Neural progenitor cell (in vitro differentiated cells): Measurements from ENCODE around the gene NFIX. TPM values are rescaled to one million over a fixed set of nuclear protein-coding genes. Genes with fewer than 3 reads are reported as not detected.

Source experiments
- DNase-seq: peaks from one replicate; pipeline ENCODE4 v3.0.0-alpha.2; 2016; ENCODE audit warnings: low spot score
- H2AFZ ChIP-seq: fragments of 200-600 bp; sonication (generic); replicated peaks from 2 replicates; pipeline ENCODE4 v1.6.1; 2016; ENCODE audit warnings: antibody characterized with exemption
- H3F3A ChIP-seq: fragments of 200-600 bp; sonication (generic); 2 replicates; pipeline ENCODE4 v1.6.1; 2016; ENCODE audit warnings: antibody characterized with exemption, low read depth
- H3K27ac ChIP-seq: fragments of 200-600 bp; sonication (generic); 2 replicates; pipeline ENCODE4 v1.5.1; 2016; ENCODE audit warnings: mild to moderate bottlenecking
- H3K27me3 ChIP-seq: fragments of 200-600 bp; sonication (generic); 2 replicates; pipeline ENCODE4 v1.6.1; 2016; ENCODE audit warnings: mild to moderate bottlenecking, moderate library complexity
- H3K36me3 ChIP-seq: fragments of 200-600 bp; sonication (generic); 2 replicates; pipeline ENCODE4 v1.5.1; 2016
- H3K4me1 ChIP-seq: fragments of 200-600 bp; sonication (generic); 2 replicates; pipeline ENCODE4 v1.6.1; 2016; ENCODE audit warnings: mixed run types
- H3K4me2 ChIP-seq: fragments of 200-600 bp; sonication (generic); 2 replicates; pipeline ENCODE4 v1.6.1; 2016
- H3K4me3 ChIP-seq: fragments of 200-600 bp; sonication (generic); 2 replicates; pipeline ENCODE4 v1.5.1; 2016
- H3K79me2 ChIP-seq: fragments of 200-600 bp; sonication (generic); 2 replicates; pipeline ENCODE4 v1.6.1; 2016; ENCODE audit warnings: low read depth
- H3K9ac ChIP-seq: fragments of 200-600 bp; sonication (generic); 2 replicates; pipeline ENCODE4 v1.6.1; 2016
- H3K9me3 ChIP-seq: fragments of 200-600 bp; sonication (generic); 2 replicates; pipeline ENCODE4 v1.5.1; 2016; ENCODE audit warnings: low read depth
- H4K20me1 ChIP-seq: fragments of 200-600 bp; sonication (generic); 2 replicates; pipeline ENCODE4 v1.6.1; 2016; ENCODE audit warnings: low read depth
- H3K27ac Mint-ChIP-seq: 3 replicates; pipeline ENCODE4 v1.8.0; 2021; ENCODE audit warnings: mixed read lengths
- H3K27me3 Mint-ChIP-seq: 2 replicates; pipeline ENCODE4 v1.8.0; 2022; ENCODE audit warnings: low read depth, mild to moderate bottlenecking, inconsistent platforms, moderate library complexity, mixed read lengths; ENCODE audit not compliant: insufficient read depth
- H3K36me3 Mint-ChIP-seq: 3 replicates; pipeline ENCODE4 v1.8.0; 2021; ENCODE audit warnings: mixed read lengths
- H3K4me1 Mint-ChIP-seq: 3 replicates; pipeline ENCODE4 v1.8.0; 2021; ENCODE audit warnings: mixed read lengths
- H3K4me3 Mint-ChIP-seq: 3 replicates; pipeline ENCODE4 v1.8.0; 2021; ENCODE audit warnings: mild to moderate bottlenecking, moderate library complexity, mixed read lengths
- H3K9me3 Mint-ChIP-seq: 3 replicates; pipeline ENCODE4 v1.8.0; 2020; ENCODE audit warnings: mixed read lengths
- CTCF ChIP-seq: fragments of 200-600 bp; sonication (generic); IDR thresholded peaks from 2 replicates; pipeline ENCODE4 v1.5.1; 2017; ENCODE audit warnings: antibody characterized with exemption, mild to moderate bottlenecking
- EZH2 ChIP-seq: fragments of 200-600 bp; sonication (generic); IDR thresholded peaks from 2 replicates; pipeline ENCODE4 v1.6.1; 2017; ENCODE audit warnings: antibody characterized with exemption, mild to moderate bottlenecking, moderate library complexity
- EZH2phosphoT487 ChIP-seq: fragments of 200-600 bp; sonication (generic); IDR thresholded peaks from 2 replicates; pipeline ENCODE4 v1.6.1; 2017; ENCODE audit warnings: antibody characterized with exemption
- total RNA-seq: library from RNA; depleted of rRNA; stranded (reverse); fragments of >200 nt; gene quantifications from 2 replicates; pipeline ENCODE4 v1.2.3, GENCODE V29; 2015; ENCODE audit warnings: low replicate concordance

Gene NFIX
- total RNA-seq, 1 donor from 2014 or later = 0.06 TPM

GRCh38 chr19:13025819-13026456, 30.7 kb downstream of the NFIX start:
- H3K79me2 ChIP-seq = no peaks in the 10 kb centered on the region

GRCh38 chr19:13026462-13027370, 31.4 kb downstream of the NFIX start:
- H3K4me3 ChIP-seq = no peak overlapping the region
- no peak overlapping the region for H3K4me3 Mint-ChIP-seq
- H2AFZ ChIP-seq = no peak overlapping the region
- H3K27me3 ChIP-seq = peaks cover 100% of the 10 kb centered on the region
- H3K4me1 ChIP-seq = peaks cover 23% of the 10 kb centered on the region
- no peaks in the 10 kb centered on the region for H3K36me3 Mint-ChIP-seq
- H3K9me3 Mint-ChIP-seq = peaks cover 2% of the 10 kb centered on the region
- peaks cover 27% of the 10 kb centered on the region for H3F3A ChIP-seq
- H3K27me3 Mint-ChIP-seq = peaks cover 95% of the 10 kb centered on the region
- H3K36me3 ChIP-seq = no peaks in the 10 kb centered on the region
- H3K9me3 ChIP-seq = no peaks in the 10 kb centered on the region
- peaks cover 23% of the 10 kb centered on the region for H3K4me1 Mint-ChIP-seq
- no peak overlapping the region for H3K4me2 ChIP-seq
- H4K20me1 ChIP-seq = peaks cover 74% of the 10 kb centered on the region
- no peak for DNase-seq
- H3K79me2 ChIP-seq = no peaks in the 10 kb centered on the region
- H3K27ac Mint-ChIP-seq = no peak overlapping the region
- H3K9ac ChIP-seq = no peak overlapping the region
- no peak for TF ChIP-seq CTCF
- no peak for TF ChIP-seq EZH2
- TF ChIP-seq EZH2phosphoT487 = no peak
- no peak overlapping the region for H3K27ac ChIP-seq

More at GRCh38 chr19:13025819-13026456, 30.7 kb downstream of the NFIX start:
- peaks cover 100% of the 10 kb centered on the region for H3K27me3 ChIP-seq
- no peak for TF ChIP-seq CTCF
- no peak for TF ChIP-seq EZH2
- TF ChIP-seq EZH2phosphoT487 = no peak
- Mint-ChIP-seq H3K36me3 (no peaks in the 10 kb centered on the region), H3K4me3 (no peak overlapping the region), H3K27me3 (peaks cover 98% of the 10 kb centered on the region), H3K27ac (no peak overlapping the region), H3K4me1 (peaks cover 18% of the 10 kb centered on the region), H3K9me3 (peaks cover 2% of the 10 kb centered on the region)
- H2AFZ ChIP-seq = no peak overlapping the region
- H3K36me3 ChIP-seq = no peaks in the 10 kb centered on the region
- H3K4me3 ChIP-seq = no peak overlapping the region
- H4K20me1 ChIP-seq = peaks cover 82% of the 10 kb centered on the region
- peaks cover 17% of the 10 kb centered on the region for H3K4me1 ChIP-seq
- DNase-seq = no peak
- H3K9ac ChIP-seq = no peak overlapping the region
- H3F3A ChIP-seq = peaks cover 31% of the 10 kb centered on the region
- H3K9me3 ChIP-seq = no peaks in the 10 kb centered on the region
- no peak overlapping the region for H3K4me2 ChIP-seq
- H3K27ac ChIP-seq = no peak overlapping the region

GRCh38 chr19:13027557-13027956, 32.3 kb downstream of the NFIX start:
- H3K4me2 ChIP-seq = no peak overlapping the region
- peaks cover 92% of the 10 kb centered on the region for H3K27me3 Mint-ChIP-seq
- no peak overlapping the region for H3K27ac ChIP-seq
- peaks cover 28% of the 10 kb centered on the region for H3K4me1 Mint-ChIP-seq
- no peaks in the 10 kb centered on the region for H3K79me2 ChIP-seq
- H3K4me1 ChIP-seq = peaks cover 32% of the 10 kb centered on the region
- H3K9ac ChIP-seq = no peak overlapping the region
- TF ChIP-seq EZH2phosphoT487 (no peak), CTCF (no peak), EZH2 (no peak)
- H3K9me3 ChIP-seq = no peaks in the 10 kb centered on the region
- peaks cover 2% of the 10 kb centered on the region for H3K9me3 Mint-ChIP-seq
- no peaks in the 10 kb centered on the region for H3K36me3 ChIP-seq
- no peak overlapping the region for H2AFZ ChIP-seq
- no peak overlapping the region for H3K27ac Mint-ChIP-seq
- H3K4me3 Mint-ChIP-seq = no peak overlapping the region
- peaks cover 72% of the 10 kb centered on the region for H4K20me1 ChIP-seq
- H3K4me3 ChIP-seq = no peak overlapping the region
- no peak for DNase-seq
- H3K36me3 Mint-ChIP-seq = no peaks in the 10 kb centered on the region
- H3K27me3 ChIP-seq = peaks cover 100% of the 10 kb centered on the region
- H3F3A ChIP-seq = peaks cover 20% of the 10 kb centered on the region
